Ureter (tissue), 1 donor: ENCODE results near the gene AIFM3. TPM values are rescaled to one million over a fixed set of nuclear protein-coding genes. Genes with fewer than 3 reads are reported as not detected.
"Not testable (repeated sequence)": the region's sequence is repeated elsewhere in the genome, so short reads cannot be mapped to it uniquely, and the experiment has no call there.

Experiments
- DNase-seq: peaks from one replicate; pipeline ENCODE4 v3.0.0-alpha.2; 2020; ENCODE audit warnings: low spot score
- total RNA-seq: library from RNA; stranded (reverse); gene quantifications from one replicate; pipeline ENCODE4 v1.2.4, GENCODE V29; 2023
- donor health status: DM: yes; HTN: yes; CAD: no.

The AIFM3 gene, protein sequence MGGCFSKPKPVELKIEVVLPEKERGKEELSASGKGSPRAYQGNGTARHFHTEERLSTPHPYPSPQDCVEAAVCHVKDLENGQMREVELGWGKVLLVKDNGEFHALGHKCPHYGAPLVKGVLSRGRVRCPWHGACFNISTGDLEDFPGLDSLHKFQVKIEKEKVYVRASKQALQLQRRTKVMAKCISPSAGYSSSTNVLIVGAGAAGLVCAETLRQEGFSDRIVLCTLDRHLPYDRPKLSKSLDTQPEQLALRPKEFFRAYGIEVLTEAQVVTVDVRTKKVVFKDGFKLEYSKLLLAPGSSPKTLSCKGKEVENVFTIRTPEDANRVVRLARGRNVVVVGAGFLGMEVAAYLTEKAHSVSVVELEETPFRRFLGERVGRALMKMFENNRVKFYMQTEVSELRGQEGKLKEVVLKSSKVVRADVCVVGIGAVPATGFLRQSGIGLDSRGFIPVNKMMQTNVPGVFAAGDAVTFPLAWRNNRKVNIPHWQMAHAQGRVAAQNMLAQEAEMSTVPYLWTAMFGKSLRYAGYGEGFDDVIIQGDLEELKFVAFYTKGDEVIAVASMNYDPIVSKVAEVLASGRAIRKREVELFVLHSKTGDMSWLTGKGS
- total RNA-seq: 15.4 TPM

DNA sequence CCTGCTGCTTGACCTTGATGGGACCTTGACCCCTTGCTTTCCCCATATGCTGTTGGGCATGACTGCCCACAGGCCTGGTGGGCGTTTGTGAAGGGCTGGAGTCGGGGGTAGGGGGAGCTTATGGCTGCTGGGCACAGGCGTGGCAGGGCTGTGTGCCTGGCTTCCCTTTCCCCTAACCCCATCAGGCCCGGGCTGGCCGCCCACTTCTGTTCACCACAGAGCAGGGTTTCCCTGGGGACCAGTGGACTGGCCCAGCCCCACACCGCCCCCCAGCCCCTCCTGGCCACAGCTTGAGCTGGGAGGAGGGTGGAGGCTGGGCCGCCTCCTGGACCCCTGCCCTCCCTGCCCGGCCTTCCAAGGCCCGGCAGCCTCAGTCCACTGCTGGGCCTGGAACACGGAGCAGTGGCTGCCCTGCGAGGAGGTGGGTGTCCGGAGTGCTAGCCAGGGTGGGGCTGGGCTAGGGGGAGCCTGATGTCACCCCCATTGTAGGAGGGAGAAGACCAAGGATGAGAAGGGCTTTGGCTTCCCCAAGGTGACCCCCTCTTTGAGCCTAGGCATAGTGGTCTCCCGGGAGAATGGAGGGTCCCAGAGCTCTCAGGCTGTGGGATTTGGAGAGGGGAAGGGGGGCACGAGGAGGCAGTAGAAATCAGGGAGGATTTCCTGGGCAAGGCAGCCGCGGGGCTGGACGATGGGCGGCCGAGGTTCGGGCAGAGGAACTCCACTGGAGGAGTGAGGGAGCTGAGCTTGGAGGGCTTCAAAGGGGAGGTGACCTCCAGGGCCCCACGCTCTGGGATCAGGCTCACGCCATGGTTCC lies at the start of gene AIFM3:
TSS of gene AIFM3 (plus strand) at position 373 of the 814 bp plus-strand sequence. CDS start 690 bp downstream, outside the sequence.
- no peak for DNase-seq

DNA sequence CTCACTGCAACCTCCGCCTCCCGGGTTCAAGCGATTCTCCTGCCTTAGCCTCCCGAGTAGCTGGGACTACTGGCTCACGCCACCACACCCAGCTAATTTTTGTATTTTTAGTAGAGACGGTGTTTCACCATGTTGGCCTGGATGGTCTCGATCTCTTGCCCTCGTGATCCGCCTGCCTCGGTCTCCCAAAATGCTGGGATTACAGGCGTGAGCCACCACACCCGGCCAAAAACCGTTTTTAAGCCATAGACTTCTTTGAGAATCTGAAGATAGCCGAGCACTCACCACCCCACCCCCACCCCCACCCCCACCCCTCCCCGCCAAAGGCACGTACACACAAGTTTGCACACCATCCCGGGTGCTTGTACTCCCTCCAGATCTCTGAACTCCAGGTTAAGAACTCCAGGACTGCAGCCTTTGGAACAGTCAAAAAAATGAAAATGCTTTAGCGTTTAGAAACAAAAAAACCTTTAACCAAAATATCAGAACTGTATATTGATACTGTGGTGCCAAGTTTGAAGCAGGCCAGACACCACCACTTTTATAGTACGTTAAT lies 48.3 kb upstream of the AIFM3 start:
- DNase-seq: no peak

DNA sequence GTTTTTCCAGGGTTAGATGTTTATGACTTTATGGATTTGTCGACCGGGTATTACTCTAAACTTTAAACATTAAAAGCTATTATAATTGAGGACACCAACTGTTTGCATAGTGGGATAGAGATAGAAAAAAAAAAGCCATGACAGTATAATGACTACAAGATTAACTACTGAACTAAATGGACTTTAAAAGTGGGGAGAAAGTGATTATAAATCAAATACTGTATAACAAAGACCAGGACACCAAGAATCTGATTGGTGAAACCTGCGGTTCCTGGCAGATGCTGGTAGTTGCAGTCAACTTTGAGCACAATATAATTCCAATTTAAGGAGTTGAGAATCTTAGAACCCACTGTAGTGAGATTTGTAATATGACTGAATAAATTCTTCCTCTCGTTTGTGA lies 47.3 kb upstream of the AIFM3 start:
- DNase-seq: no peak

DNA sequence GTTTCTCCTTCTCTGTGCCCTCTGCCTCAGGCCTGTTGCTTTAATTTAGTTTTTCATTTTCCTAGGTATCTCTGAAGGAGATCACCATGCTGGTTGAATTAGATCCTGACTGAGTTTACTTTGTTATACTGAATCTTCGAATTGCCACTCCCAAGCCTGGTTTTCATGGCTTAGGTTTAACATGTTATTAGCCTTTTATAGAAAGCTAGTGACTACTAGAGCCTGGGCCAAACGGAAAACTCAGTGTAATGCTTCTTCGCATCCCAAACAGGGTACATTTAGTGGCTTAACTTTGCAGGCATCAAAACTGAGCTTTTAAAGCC lies 46.2 kb upstream of the AIFM3 start:
- DNase-seq: no peak

DNA sequence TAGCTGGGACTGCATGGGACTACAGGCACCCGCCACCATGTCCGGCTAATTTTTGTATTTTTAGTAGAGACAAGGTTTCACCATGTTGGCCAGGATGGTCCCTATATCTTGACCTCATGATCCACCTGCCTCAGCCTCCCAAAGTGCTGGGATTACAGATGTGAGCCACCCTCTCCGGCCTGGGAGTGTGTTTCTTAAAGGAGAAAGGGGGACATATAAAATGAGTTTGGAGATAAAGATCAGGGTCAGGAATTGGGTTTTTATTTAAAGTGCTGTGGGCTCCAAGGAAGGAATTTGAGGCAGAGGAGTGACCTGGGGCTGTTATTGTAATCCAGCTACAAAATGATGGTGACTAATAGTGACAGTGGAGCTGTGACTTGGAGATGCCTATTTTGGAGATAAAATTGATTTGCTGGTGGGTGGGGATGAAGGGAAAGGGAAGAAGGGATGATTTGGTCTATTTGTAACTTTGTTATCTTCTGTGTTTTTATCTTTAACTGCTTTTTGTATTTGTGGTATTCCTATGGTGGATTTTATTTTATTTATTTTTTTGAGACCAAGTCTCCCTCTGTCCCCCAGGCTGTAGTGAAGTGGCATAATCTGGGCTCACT lies 44.8 kb upstream of the AIFM3 start:
- no peak for DNase-seq

DNA sequence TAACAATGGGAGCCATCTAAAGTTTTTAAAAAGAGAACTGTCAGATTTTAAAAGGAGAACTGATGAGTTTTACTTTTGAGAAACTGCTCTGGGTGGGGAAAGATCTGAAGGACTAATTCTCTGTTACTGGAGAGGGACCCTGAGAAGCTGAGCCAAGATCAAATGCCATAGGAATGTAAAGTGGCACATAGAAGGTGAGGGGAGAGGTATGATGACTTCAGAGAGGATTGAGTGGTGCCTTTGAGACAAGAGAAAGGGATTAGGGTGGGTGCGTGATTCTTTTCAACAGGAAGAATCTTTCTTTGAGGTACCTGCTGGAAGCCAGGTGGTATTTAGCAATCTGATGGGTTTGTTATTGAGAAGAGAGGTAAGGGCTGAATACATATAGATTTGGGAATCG lies 40.8 kb upstream of the AIFM3 start:
- no peak for DNase-seq

DNA sequence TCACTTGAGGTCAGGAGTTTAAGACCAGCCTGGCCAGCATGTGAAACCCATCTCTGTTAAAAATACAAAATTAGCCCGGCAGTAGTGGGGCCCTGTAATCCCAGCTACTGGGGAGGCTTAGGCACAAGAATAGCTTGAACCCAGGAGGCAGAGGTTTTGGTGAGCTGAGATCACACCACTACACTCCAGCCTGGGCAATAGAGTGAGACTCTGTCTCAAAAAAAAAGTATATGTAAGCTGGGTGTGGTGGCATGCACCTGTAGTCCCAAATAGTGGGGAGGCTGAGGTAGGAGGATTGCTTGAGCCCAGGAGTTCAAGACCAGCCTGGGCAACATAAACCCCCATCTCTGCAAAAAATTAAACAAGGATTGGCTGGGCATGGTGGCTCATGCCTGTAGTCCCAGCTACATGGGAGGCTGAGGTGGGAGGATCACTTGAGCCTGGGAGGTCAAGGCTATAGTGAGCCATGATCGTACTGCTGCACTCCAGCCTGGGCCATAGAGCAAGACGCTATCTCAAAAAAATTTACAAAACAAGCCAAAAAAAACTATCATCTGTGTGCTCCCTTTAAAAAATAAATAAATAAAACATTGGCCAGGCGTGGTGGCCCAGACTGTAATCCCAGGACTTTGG lies 39.0 kb upstream of the AIFM3 start:
- DNase-seq: no peak

DNA sequence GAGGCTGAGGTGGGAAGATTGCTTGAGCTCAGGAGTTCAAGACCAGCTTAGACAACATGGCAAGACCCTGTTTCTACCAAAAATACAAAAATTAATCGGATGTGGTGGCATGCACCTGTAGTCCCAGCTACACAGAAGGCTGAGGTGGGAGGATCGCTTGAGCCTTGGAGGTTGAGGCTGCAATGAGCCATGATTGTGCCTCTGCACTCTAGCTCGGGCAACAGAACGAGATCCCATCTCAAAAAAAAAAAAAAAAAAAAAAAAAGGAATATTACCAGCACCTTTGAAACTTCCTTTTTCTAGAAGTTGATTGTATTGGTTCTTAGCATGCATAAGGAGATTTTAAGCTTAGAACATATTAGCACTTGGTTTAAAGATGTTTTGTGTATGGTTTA lies 38.5 kb upstream of the AIFM3 start:
- DNase-seq: no peak

DNA sequence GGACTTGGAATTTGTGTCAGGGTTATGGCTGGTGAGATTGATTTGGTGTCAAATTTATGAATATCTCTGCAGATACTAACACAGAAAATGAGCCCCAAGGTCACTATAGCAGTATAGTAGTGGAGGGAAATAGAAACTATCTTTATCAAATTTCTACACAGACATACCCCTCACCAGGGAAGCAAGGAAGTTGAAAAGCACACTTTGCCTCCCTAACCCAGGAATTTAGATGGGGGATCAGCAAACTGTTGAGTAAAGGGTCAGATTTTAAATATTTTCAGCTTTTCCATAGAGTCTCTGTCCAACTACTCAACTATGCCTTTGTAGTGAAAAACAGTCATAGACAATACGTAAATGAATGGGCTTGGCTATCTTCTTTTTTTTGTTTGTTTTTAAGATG lies 37.1 kb upstream of the AIFM3 start:
- no peak for DNase-seq

DNA sequence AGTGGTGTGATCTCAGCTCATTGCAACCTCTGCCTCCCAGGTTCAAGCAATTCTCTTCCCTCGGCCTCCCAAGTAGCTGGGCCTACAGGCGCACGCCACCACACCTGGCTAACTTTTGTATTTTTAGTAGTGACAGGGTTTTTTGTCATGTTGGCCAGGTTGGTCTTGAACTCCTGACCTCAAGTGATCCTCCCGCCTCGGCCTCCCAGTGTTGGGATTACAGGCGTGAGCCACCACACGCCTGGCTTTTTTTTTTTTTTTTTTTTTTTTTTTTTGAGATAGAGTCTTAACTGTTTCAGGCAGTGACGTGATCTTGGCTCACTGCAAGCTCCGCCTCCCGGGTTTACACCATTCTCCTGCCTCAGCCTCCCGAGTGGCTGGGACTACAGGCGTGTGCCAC lies 36.6 kb upstream of the AIFM3 start:
- DNase-seq: not testable (repeated sequence)

DNA sequence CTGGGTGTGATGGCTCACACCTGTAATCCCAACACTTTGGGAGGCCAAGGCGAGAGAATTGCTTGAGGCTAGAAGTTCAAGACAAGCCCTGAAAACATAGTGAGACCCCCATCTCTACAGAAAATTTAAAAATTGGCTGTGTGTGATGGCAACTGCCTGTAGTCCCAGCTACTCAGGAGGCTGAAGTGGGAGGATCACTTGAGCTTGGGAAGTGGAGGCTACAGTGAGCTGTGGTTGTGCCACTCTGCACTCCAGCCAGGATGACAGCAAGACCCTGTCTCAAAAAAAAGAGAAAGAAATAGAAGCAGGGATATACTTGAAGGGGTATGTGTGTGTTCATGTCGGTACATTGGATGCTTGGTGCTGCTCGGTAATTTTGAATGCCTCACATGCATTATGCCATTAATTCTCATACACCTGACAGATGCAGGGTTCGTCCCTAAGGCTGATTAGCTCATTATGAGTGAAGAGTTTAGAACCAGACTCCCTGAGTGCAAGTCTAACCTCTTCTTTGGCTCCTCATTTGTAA lies 35.9 kb upstream of the AIFM3 start:
- DNase-seq: no peak

DNA sequence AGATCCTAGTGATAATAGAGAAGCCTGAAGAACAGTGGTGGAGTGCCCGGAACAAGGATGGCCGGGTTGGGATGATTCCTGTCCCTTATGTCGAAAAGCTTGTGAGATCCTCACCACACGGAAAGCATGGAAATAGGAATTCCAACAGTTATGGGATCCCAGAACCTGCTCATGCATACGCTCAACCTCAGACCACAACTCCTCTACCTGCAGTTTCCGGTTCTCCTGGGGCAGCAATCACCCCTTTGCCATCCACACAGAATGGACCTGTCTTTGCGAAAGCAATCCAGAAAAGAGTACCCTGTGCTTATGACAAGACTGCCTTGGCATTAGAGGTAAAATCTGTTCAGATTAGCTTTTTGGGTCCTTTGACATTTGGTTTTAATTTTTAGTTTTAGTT lies 33.1 kb upstream of the AIFM3 start:
- DNase-seq: no peak

DNA sequence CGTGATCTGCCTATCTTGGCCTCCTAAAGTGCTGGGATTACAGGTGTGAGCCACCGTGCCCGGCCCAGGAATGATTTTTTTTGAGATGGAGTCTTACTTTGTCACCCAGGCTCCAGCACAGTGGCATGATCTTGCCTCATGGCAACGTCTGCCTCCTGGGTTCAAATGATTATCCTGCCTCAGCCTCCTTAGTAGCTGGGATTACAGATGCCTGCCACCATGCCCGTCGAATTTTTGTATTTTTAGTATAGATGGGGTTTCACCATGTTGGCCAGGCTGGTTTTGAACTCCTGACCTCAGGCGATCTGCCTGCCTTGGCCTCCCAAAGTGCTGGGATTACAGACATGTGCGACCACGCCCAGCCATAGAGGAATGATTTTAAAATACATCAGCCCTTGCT lies 32.0 kb upstream of the AIFM3 start:
- DNase-seq: not testable (repeated sequence)

DNA sequence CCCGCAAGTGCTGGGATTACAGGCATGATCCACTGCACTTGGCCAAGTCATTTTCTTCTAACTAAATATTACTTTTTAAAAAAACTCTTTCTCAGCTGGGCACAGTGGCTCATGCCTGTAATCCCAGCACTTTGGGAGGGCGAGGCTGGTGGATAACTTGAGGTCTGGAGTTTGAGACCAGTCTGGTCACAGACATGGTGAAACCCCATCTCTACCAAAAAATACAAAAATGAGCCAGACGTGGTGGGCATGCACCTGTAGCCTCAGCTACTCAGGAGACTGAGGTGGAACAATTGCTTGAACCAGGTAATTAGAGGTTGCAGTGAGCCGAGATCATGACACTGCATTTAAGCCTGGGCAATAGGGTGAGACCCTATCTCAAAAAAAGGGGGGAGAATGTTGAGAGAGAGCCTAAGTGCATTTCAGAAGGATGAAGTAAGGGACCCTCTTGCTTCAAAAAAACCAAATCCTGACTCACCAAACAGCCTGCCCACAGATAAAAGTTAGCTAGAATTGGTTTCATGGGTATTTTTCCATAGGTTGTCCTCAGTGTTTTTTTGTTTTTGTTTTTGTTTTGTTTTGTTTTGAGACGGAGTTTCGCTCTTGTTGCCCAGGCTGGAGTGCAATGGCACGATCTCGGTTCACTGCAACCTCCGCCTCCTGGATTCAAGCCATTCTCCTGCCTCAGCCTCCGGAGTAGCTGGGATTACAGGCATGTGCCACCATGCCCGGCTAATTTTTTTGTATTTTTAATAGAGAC lies 31.1 kb upstream of the AIFM3 start:
- DNase-seq: not testable (repeated sequence)

DNA sequence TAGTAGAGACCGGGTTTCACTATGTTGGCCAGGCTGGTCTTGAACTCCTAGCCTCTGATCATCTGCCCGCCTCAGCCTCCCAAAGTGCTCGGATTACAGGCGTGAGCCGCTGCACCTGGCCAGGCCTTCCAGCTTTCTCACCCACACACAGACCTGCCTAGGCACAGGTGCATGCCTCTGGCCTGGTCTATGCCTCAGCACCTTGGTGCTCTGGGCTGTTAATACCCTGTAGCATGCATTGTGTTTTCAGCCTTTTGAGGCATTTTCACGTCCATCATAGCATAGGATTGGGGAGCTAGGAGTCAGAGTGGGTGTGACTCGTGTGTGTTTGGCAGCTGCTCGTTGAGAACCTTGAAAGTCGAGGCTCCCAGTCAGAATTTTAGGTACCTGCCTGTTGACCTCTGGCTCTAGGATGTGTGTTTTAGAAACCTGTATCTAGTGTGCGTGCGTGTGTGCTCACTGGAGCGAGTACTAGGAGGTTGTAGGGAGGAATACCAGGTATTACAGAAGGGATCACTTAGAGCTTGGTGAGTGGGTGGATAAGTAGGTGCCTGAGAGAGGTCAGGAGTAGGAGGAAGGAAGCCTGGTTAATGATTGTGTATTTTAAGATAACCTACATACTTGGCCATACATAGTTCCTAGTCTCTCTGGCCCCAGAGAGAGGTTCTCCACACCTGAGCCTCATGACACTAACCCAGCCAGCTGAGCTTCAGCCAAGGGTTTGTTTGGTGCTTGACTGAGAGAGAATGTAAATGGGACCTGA lies 29.8 kb upstream of the AIFM3 start:
- no peak for DNase-seq

DNA sequence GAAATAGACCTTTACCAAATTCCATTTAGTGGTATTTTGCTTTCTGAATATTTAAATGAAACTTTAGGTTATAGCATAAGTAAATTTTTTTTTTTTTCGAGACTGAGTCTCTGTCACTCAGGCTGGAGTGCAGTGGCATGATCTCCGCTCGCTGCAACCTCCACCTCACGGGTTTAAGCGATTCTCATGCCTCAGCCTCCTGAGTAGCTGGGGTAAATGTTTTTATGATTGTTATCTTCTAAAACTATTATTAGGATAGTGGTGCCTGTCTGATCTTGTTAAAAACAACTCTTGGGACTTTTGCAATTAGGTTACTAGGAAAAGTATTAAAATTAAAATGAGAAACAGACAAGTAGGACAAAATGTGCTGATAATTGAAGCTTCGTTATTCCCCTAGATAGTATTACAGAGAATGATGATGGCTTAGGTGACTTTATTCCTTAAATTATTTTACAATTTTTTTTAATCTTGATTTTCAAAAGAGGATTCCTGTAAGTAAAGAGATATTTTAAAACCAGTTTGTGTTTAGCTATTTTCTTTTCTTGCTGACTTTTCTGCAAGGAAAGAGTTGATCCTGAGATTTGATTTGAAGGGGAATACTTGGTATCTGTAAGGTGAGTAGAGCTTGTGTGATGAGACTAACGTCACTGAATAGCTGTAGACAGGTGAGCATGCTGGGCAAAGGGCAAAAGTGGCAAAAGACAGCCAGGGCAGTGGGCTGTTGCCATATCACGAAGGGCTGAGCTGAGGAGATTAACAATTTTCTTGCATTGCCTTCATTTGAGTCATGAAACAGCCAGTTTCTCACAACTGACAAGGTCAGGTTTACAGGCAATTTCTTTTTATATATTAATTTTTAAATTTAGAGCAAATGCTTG lies 29.0 kb upstream of the AIFM3 start:
- no peak for DNase-seq

DNA sequence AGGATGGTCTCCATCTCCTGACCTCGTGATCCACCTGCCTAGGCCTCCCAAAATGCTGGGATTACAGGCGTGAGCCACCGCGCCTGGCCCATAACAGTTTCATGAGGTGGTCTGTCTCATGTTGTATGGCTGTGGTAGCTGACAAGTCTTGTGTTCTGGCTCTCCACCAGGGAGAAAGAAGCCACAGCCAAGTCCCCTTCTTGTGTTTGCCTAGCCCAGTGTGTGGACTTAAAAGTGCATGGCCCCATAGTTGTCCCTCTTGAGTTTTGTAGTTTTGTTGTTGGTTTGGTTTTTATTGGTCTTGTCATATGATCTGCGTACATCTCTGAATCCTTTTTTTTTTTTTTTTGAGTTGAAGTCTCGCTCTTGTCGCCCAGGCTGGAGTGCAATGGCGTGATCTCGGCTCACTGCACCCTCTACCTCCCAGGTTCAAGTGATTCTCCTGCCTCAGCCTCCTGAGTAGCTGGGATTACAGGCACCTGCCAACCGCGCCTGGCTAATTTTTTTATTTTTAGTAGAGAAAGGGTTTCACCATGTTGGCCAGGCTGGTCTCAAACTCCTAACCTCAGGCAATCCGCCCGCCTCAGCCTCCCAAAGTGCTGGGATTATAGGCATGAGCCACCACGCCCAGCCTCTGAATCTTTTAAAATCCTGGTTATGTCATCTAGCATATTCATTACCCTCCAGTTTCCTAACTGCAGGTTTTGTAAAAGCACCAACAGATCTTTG lies 27.4 kb upstream of the AIFM3 start:
- DNase-seq: not testable (repeated sequence)

DNA sequence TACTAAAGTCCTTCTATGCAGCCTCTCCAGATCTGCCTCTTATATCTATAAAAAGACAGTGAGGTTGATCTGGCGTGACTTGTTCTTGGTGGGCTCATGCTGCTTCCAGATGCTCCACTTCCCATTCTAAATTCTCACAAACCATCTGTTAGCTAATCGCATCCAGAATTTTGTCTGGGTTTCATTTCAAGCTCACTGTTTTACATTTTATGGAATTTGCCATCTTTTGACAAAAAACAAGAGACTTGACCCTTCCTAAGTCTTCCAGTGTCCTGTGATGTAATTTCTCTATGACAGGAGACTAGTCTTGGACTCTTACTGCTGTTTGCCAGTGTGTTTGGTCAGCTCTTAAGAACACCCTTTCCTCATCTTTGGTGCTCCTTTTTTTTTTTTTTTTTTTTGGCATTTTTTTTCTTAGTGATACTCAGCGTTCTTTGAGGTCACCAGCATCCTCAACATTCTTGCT lies 26.8 kb upstream of the AIFM3 start:
- no peak for DNase-seq
